Neural progenitor cell (in vitro differentiated cells): ENCODE data around the gene PTPN4. TPM values are rescaled to one million over a fixed set of nuclear protein-coding genes. Genes with fewer than 3 reads are reported as not detected.

Experiments used
- DNase-seq: peaks from one replicate; pipeline ENCODE4 v3.0.0-alpha.2; 2016; ENCODE audit warnings: low spot score
- H2AFZ ChIP-seq: fragments of 200-600 bp; sonication (generic); replicated peaks from 2 replicates; pipeline ENCODE4 v1.6.1; 2016; ENCODE audit warnings: antibody characterized with exemption
- H3F3A ChIP-seq: fragments of 200-600 bp; sonication (generic); 2 replicates; pipeline ENCODE4 v1.6.1; 2016; ENCODE audit warnings: antibody characterized with exemption, low read depth
- H3K27ac ChIP-seq: fragments of 200-600 bp; sonication (generic); 2 replicates; pipeline ENCODE4 v1.5.1; 2016; ENCODE audit warnings: mild to moderate bottlenecking
- H3K27me3 ChIP-seq: fragments of 200-600 bp; sonication (generic); 2 replicates; pipeline ENCODE4 v1.6.1; 2016; ENCODE audit warnings: mild to moderate bottlenecking, moderate library complexity
- H3K36me3 ChIP-seq: fragments of 200-600 bp; sonication (generic); 2 replicates; pipeline ENCODE4 v1.5.1; 2016
- H3K4me1 ChIP-seq: fragments of 200-600 bp; sonication (generic); 2 replicates; pipeline ENCODE4 v1.6.1; 2016; ENCODE audit warnings: mixed run types
- H3K4me2 ChIP-seq: fragments of 200-600 bp; sonication (generic); 2 replicates; pipeline ENCODE4 v1.6.1; 2016
- H3K4me3 ChIP-seq: fragments of 200-600 bp; sonication (generic); 2 replicates; pipeline ENCODE4 v1.5.1; 2016
- H3K79me2 ChIP-seq: fragments of 200-600 bp; sonication (generic); 2 replicates; pipeline ENCODE4 v1.6.1; 2016; ENCODE audit warnings: low read depth
- H3K9ac ChIP-seq: fragments of 200-600 bp; sonication (generic); 2 replicates; pipeline ENCODE4 v1.6.1; 2016
- H3K9me3 ChIP-seq: fragments of 200-600 bp; sonication (generic); 2 replicates; pipeline ENCODE4 v1.5.1; 2016; ENCODE audit warnings: low read depth
- H4K20me1 ChIP-seq: fragments of 200-600 bp; sonication (generic); 2 replicates; pipeline ENCODE4 v1.6.1; 2016; ENCODE audit warnings: low read depth
- H3K27ac Mint-ChIP-seq: 3 replicates; pipeline ENCODE4 v1.8.0; 2021; ENCODE audit warnings: mixed read lengths
- H3K27me3 Mint-ChIP-seq: 2 replicates; pipeline ENCODE4 v1.8.0; 2022; ENCODE audit warnings: low read depth, mild to moderate bottlenecking, inconsistent platforms, moderate library complexity, mixed read lengths; ENCODE audit not compliant: insufficient read depth
- H3K36me3 Mint-ChIP-seq: 3 replicates; pipeline ENCODE4 v1.8.0; 2021; ENCODE audit warnings: mixed read lengths
- H3K4me1 Mint-ChIP-seq: 3 replicates; pipeline ENCODE4 v1.8.0; 2021; ENCODE audit warnings: mixed read lengths
- H3K4me3 Mint-ChIP-seq: 3 replicates; pipeline ENCODE4 v1.8.0; 2021; ENCODE audit warnings: mild to moderate bottlenecking, moderate library complexity, mixed read lengths
- H3K9me3 Mint-ChIP-seq: 3 replicates; pipeline ENCODE4 v1.8.0; 2020; ENCODE audit warnings: mixed read lengths
- EZH2 ChIP-seq: fragments of 200-600 bp; sonication (generic); IDR thresholded peaks from 2 replicates; pipeline ENCODE4 v1.6.1; 2017; ENCODE audit warnings: antibody characterized with exemption, mild to moderate bottlenecking, moderate library complexity
- EZH2phosphoT487 ChIP-seq: fragments of 200-600 bp; sonication (generic); IDR thresholded peaks from 2 replicates; pipeline ENCODE4 v1.6.1; 2017; ENCODE audit warnings: antibody characterized with exemption
- total RNA-seq: library from RNA; depleted of rRNA; stranded (reverse); fragments of >200 nt; gene quantifications from 2 replicates; pipeline ENCODE4 v1.2.3, GENCODE V29; 2015; ENCODE audit warnings: low replicate concordance
- TF ChIP-seq, protein P1 (sequence below): fragments of 200-600 bp; sonication (generic); IDR thresholded peaks from 2 replicates; pipeline ENCODE4 v1.5.1; 2017; ENCODE audit warnings: antibody characterized with exemption, mild to moderate bottlenecking

PTPN4 gene
- total RNA-seq, 1 donor from 2014 or later, result 51.8 TPM

DNA sequence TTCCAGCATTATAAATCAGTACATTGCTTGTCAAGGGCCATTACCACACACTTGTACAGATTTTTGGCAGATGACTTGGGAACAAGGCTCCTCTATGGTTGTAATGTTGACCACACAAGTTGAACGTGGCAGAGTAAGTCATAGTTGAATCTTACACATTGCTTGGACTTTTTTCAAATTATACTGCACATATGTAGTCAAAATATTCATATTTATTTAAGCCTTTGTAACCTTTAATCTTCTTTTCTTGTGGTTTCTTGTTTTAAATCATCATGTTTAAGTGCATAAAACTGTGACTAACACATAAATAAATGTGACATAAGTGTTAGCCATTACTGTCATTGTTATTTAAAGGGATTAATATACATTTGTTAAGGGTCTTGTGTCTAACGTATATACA is 201.1 kb downstream of the PTPN4 start:
- Histone ChIP-seq H3K27me3 (no peaks in the 10 kb centered on the region), H3K9me3 (peaks cover 17% of the 10 kb centered on the region), H3K4me3 (no peak overlapping the region), H3K9ac (no peak overlapping the region), H2AFZ (no peak overlapping the region), H3K4me1 (no peaks in the 10 kb centered on the region), H3K36me3 (peaks cover 36% of the 10 kb centered on the region), H3K4me2 (no peak overlapping the region), H3K79me2 (no peaks in the 10 kb centered on the region), H3K27ac (no peak overlapping the region), H3F3A (no peaks in the 10 kb centered on the region), H4K20me1 (no peaks in the 10 kb centered on the region)
- H3K9me3 Mint-ChIP-seq, result peaks cover 6% of the 10 kb centered on the region
- H3K36me3 Mint-ChIP-seq, result peaks cover 39% of the 10 kb centered on the region
- H3K4me3 Mint-ChIP-seq, result no peak overlapping the region
- TF ChIP-seq, protein P1, sequence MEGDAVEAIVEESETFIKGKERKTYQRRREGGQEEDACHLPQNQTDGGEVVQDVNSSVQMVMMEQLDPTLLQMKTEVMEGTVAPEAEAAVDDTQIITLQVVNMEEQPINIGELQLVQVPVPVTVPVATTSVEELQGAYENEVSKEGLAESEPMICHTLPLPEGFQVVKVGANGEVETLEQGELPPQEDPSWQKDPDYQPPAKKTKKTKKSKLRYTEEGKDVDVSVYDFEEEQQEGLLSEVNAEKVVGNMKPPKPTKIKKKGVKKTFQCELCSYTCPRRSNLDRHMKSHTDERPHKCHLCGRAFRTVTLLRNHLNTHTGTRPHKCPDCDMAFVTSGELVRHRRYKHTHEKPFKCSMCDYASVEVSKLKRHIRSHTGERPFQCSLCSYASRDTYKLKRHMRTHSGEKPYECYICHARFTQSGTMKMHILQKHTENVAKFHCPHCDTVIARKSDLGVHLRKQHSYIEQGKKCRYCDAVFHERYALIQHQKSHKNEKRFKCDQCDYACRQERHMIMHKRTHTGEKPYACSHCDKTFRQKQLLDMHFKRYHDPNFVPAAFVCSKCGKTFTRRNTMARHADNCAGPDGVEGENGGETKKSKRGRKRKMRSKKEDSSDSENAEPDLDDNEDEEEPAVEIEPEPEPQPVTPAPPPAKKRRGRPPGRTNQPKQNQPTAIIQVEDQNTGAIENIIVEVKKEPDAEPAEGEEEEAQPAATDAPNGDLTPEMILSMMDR, result no peak
- TF ChIP-seq EZH2, result no peak
- peaks cover 3% of the 10 kb centered on the region for H3K27me3 Mint-ChIP-seq
- peaks cover 3% of the 10 kb centered on the region for H3K4me1 Mint-ChIP-seq
- DNase-seq, result no peak
- no peak overlapping the region for H3K27ac Mint-ChIP-seq

DNA sequence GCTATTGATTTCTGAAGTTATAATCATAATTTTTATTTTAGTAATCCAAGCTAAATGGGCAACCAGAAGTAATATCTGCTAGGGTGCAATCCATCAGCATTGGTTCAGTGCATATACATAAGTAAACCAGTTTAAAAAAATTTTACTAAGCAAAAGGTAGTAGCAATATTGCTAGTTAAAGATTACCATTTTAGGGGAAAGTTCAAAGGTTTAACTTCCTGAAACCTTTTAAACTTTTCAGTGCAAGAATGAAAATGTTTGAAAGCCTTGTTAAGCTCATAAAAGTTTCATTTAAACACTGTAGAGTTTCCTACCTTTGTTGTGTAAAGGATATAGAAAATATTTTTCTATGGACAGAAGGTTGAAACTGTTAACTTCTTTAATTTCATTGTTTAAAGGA is 222.2 kb downstream of the PTPN4 start:
- H3K4me3 ChIP-seq, result no peak overlapping the region

DNA sequence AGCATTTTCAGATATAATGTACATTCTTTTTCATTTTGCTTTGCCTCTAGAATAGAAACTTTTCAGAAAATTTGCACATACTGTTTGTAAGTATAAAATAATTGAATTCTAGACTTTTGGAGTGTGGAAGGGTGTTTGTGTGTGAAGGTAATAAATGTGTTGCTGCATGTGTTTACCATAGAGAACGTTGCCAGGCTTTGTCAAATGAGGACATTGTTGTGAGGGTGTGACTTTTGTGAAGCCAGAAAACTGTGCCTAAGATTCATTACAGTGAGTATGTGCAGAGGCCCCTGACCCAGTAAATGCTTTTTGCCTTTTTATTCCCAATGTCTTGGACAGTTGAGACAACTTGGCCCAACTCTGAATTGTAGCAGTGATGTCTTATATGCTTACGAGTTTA is 222.8 kb downstream of the PTPN4 start:
- Histone ChIP-seq H3K4me1 (no peaks in the 10 kb centered on the region), H3K4me3 (no peak overlapping the region), H3F3A (peaks cover 3% of the 10 kb centered on the region), H3K36me3 (no peaks in the 10 kb centered on the region), H4K20me1 (no peaks in the 10 kb centered on the region), H3K27me3 (no peaks in the 10 kb centered on the region), H3K79me2 (no peaks in the 10 kb centered on the region), H3K27ac (no peak overlapping the region), H3K9ac (no peak overlapping the region), H2AFZ (no peak overlapping the region), H3K4me2 (no peak overlapping the region), H3K9me3 (no peaks in the 10 kb centered on the region)
- H3K4me3 Mint-ChIP-seq, result no peak overlapping the region
- no peaks in the 10 kb centered on the region for H3K36me3 Mint-ChIP-seq
- H3K27ac Mint-ChIP-seq, result no peak overlapping the region
- DNase-seq, result no peak
- H3K9me3 Mint-ChIP-seq, result no peaks in the 10 kb centered on the region
- H3K27me3 Mint-ChIP-seq, result no peaks in the 10 kb centered on the region
- no peak for TF ChIP-seq EZH2phosphoT487
- TF ChIP-seq, protein P1, result no peak
- TF ChIP-seq EZH2, result no peak
- no peaks in the 10 kb centered on the region for H3K4me1 Mint-ChIP-seq

More for the DNA sequence above, 222.2 kb downstream of the PTPN4 start:
- no peaks in the 10 kb centered on the region for H3K27me3 ChIP-seq
- H3K4me1 ChIP-seq, result no peaks in the 10 kb centered on the region
- no peaks in the 10 kb centered on the region for H3K79me2 ChIP-seq
- H3K9me3 ChIP-seq, result no peaks in the 10 kb centered on the region
- no peak overlapping the region for H3K4me2 ChIP-seq
- no peaks in the 10 kb centered on the region for H3K27me3 Mint-ChIP-seq
- no peaks in the 10 kb centered on the region for H3K36me3 ChIP-seq
- H3K27ac Mint-ChIP-seq, result no peak overlapping the region
- H3K27ac ChIP-seq, result no peak overlapping the region
- no peaks in the 10 kb centered on the region for H3K9me3 Mint-ChIP-seq
- peaks cover 3% of the 10 kb centered on the region for H3F3A ChIP-seq
- no peaks in the 10 kb centered on the region for H3K4me1 Mint-ChIP-seq
- no peaks in the 10 kb centered on the region for H4K20me1 ChIP-seq
- H3K4me3 Mint-ChIP-seq, result no peak overlapping the region
- TF ChIP-seq EZH2, result no peak
- no peak for TF ChIP-seq EZH2phosphoT487
- TF ChIP-seq, protein P1, result no peak
- no peaks in the 10 kb centered on the region for H3K36me3 Mint-ChIP-seq
- H3K9ac ChIP-seq, result no peak overlapping the region
- no peak for DNase-seq
- no peak overlapping the region for H2AFZ ChIP-seq
